HG03280 (cell line): ENCODE data around the gene UQCR10.

Experiments
- ATAC-seq: cut with Tn5 transposase; IDR thresholded peaks from one replicate; pipeline ENCODE4 v1.9.1; 2021; ENCODE audit warnings: mild to moderate bottlenecking, moderate library complexity; ENCODE audit not compliant: unreplicated experiment

Gene UQCR10

GRCh38 chr22:29793396-29793795 lies 26.2 kb downstream of the UQCR10 start:
- ATAC-seq = no peak

- no peak for ATAC-seq
These were observed 28.5 kb downstream of the UQCR10 start for GRCh38 chr22:29795663-29796062.

GRCh38 chr22:29797351-29797750 lies 30.2 kb downstream of the UQCR10 start:
- ATAC-seq = no peak

- ATAC-seq = no peak
These were observed 31.1 kb downstream of the UQCR10 start for GRCh38 chr22:29798318-29798717.

- no peak for ATAC-seq
These were observed 31.6 kb downstream of the UQCR10 start for GRCh38 chr22:29798801-29799200.

GRCh38 chr22:29799217-29799680 lies 32.1 kb downstream of the UQCR10 start:
- no peak for ATAC-seq

- ATAC-seq = no peak
These were observed 34.0 kb downstream of the UQCR10 start for GRCh38 chr22:29801153-29801552.

- no peak for ATAC-seq
These were observed 34.6 kb downstream of the UQCR10 start for GRCh38 chr22:29801796-29802195.

- no peak for ATAC-seq
These were observed 36.0 kb downstream of the UQCR10 start for GRCh38 chr22:29803190-29803589.

- no peak for ATAC-seq
These were observed 37.8 kb downstream of the UQCR10 start for GRCh38 chr22:29804985-29805384.

GRCh38 chr22:29806196-29806595 lies 39.0 kb downstream of the UQCR10 start:
- no peak for ATAC-seq

- ATAC-seq = no peak
These were observed 43.0 kb downstream of the UQCR10 start for GRCh38 chr22:29810216-29810615.

- no peak for ATAC-seq
These were observed 44.2 kb downstream of the UQCR10 start for GRCh38 chr22:29811377-29811776.

- no peak for ATAC-seq
These were observed 46.0 kb downstream of the UQCR10 start for GRCh38 chr22:29813126-29813525.

GRCh38 chr22:29813563-29813962 lies 46.4 kb downstream of the UQCR10 start:
- ATAC-seq = no peak

- no peak for ATAC-seq
These were observed 46.8 kb downstream of the UQCR10 start for GRCh38 chr22:29814003-29814402.

GRCh38 chr22:29815580-29815979 lies 48.4 kb downstream of the UQCR10 start:
- ATAC-seq = no peak

- ATAC-seq = no peak
These were observed 49.0 kb downstream of the UQCR10 start for GRCh38 chr22:29816128-29816527.

GRCh38 chr22:29816539-29816938 lies 49.4 kb downstream of the UQCR10 start:
- no peak for ATAC-seq

- ATAC-seq = no peak
These were observed 49.8 kb downstream of the UQCR10 start for GRCh38 chr22:29816980-29817379.

- no peak for ATAC-seq
These were observed 50.6 kb downstream of the UQCR10 start for GRCh38 chr22:29817724-29818123.

- no peak for ATAC-seq
These were observed 52.3 kb downstream of the UQCR10 start for GRCh38 chr22:29819501-29819900.
